HepG2 (cell line): ENCODE data around the gene IL1B. TPM values are rescaled to one million over a fixed set of nuclear protein-coding genes. Genes with fewer than 3 reads are reported as not detected.

ENCODE experiments used
- ETV5 ChIP-seq: IDR thresholded peaks from 2 replicates; pipeline ENCODE4 v1.6.1; 2018; ENCODE audit warnings: missing biosample characterization, missing genetic modification reagents, inconsistent platforms, borderline replicate concordance
- FOSL2 ChIP-seq: sonication (generic); formaldehyde crosslinking; IDR thresholded peaks from 2 replicates; pipeline ENCODE4 v1.4.0; 2020; ENCODE audit warnings: missing genetic modification reagents
- GABPA ChIP-seq, 2 experiments: IDR thresholded peaks; 2 replicates each; pipeline ENCODE4 v1.6.1; 2011 to 2016; ENCODE audit warnings: low read depth in 2 of 2, low read length in 1 of 2, missing biosample characterization in 1 of 2, missing genetic modification characterization in 1 of 2
- GATA4 ChIP-seq: sonication (generic); IDR thresholded peaks from 2 replicates; pipeline ENCODE4 v1.6.1; 2016; ENCODE audit warnings: antibody characterized with exemption, low read depth, borderline replicate concordance
- MAFF ChIP-seq: IDR thresholded peaks from 2 replicates; pipeline ENCODE4 v1.6.1; 2011; ENCODE audit warnings: low read depth, low read length, improper control_type of control experiment
- NAIF1 ChIP-seq: sonication (generic); formaldehyde crosslinking; IDR thresholded peaks from 2 replicates; pipeline ENCODE4 v1.5.0; 2020; ENCODE audit warnings: mild to moderate bottlenecking, missing genetic modification reagents, borderline replicate concordance
- PAX8 ChIP-seq: sonication (generic); formaldehyde crosslinking; IDR thresholded peaks from 2 replicates; pipeline ENCODE4 v1.8.0; 2022; ENCODE audit warnings: mild to moderate bottlenecking, missing genetic modification reagents, borderline replicate concordance
- POLR2G ChIP-seq: fragments of 200-400 bp; formaldehyde crosslinking; IDR thresholded peaks from 2 replicates; pipeline ENCODE4 v1.6.1; 2018; ENCODE audit warnings: mild to moderate bottlenecking, low read depth, low read length, moderate library complexity
- RXRB ChIP-seq: IDR thresholded peaks from 2 replicates; pipeline ENCODE4 v1.6.1; 2016; ENCODE audit warnings: borderline replicate concordance, missing genetic modification reagents, missing compliant biosample characterization
- SCMH1 ChIP-seq: sonication (generic); formaldehyde crosslinking; IDR thresholded peaks from 2 replicates; pipeline ENCODE4 v1.9.0; 2021; ENCODE audit warnings: missing genetic modification reagents, mild to moderate bottlenecking, borderline replicate concordance
- TEAD3 ChIP-seq: optimal IDR thresholded peaks from 2 replicates; pipeline ENCODE3; 2016; ENCODE audit warnings: borderline replicate concordance
- ZBTB8A ChIP-seq: sonication (generic); formaldehyde crosslinking; IDR thresholded peaks from 2 replicates; pipeline ENCODE4 v1.4.0; 2020; ENCODE audit warnings: mild to moderate bottlenecking, low read depth, missing genetic modification reagents, borderline replicate concordance
- ZKSCAN8 ChIP-seq: IDR thresholded peaks from 2 replicates; pipeline ENCODE4 v1.6.1; 2016; ENCODE audit warnings: borderline replicate concordance, missing genetic modification reagents, missing compliant biosample characterization
- ZNF446 ChIP-seq: sonication (generic); formaldehyde crosslinking; IDR thresholded peaks from 2 replicates; pipeline ENCODE4 v1.5.0; 2020; ENCODE audit warnings: mild to moderate bottlenecking, missing genetic modification reagents
- ZNF557 ChIP-seq: sonication (generic); formaldehyde crosslinking; IDR thresholded peaks from 2 replicates; pipeline ENCODE4 v1.4.0; 2020; ENCODE audit warnings: missing genetic modification reagents
- ZNF670 ChIP-seq: sonication (generic); formaldehyde crosslinking; IDR thresholded peaks from 2 replicates; pipeline ENCODE4 v1.8.0; 2022; ENCODE audit warnings: mild to moderate bottlenecking, missing genetic modification reagents, borderline replicate concordance
- ZNF782 ChIP-seq: sonication (generic); formaldehyde crosslinking; IDR thresholded peaks from 2 replicates; pipeline ENCODE4 v1.4.0; 2020; ENCODE audit warnings: missing genetic modification reagents, mild to moderate bottlenecking, borderline replicate concordance
- ZNF792 ChIP-seq: IDR thresholded peaks from 2 replicates; pipeline ENCODE4 v1.6.1; 2016
- ZNF816 ChIP-seq: sonication (generic); formaldehyde crosslinking; IDR thresholded peaks from 2 replicates; pipeline ENCODE4 v1.8.0; 2022; ENCODE audit warnings: missing genetic modification reagents, mild to moderate bottlenecking, borderline replicate concordance
- ZSCAN9 ChIP-seq: IDR thresholded peaks from 2 replicates; pipeline ENCODE4 v1.6.1; 2016; ENCODE audit warnings: borderline replicate concordance
- polyA plus RNA-seq, 8 experiments: library from polyadenylated mRNA; depleted of rRNA in 3 of 8; stranded (reverse) in 7 of 8; unstranded in 1 of 8; fragments of >200 nt; fragmentation: Illumina TruSeq in 4 of 8; extraction: Trizol in 4 of 8; gene quantifications; 2 replicates each; pipeline versions ENCODE4 v1.2.1 to v1.2.3, GENCODE V29; 2011 to 2016; ENCODE audit warnings: low read depth in 4 of 8, missing spikeins in 1 of 8, mixed read lengths in 1 of 8; ENCODE audit not compliant: insufficient read depth in 1 of 8
- total RNA-seq, 5 experiments: library from RNA; depleted of rRNA; stranded (reverse); fragments of >200 nt; fragmentation: Illumina TruSeq; extraction: Trizol; gene quantifications; 2 replicates each; pipeline ENCODE4 v1.2.3, GENCODE V29; 2016; ENCODE audit warnings: low read depth in 1 of 5
- TF ChIP-seq, protein P1 (sequence below): sonication (generic); formaldehyde crosslinking; IDR thresholded peaks from 2 replicates; pipeline ENCODE4 v1.4.0; 2020; ENCODE audit warnings: missing genetic modification reagents, borderline replicate concordance
- TF ChIP-seq, protein P2 (sequence below): sonication (generic); formaldehyde crosslinking; IDR thresholded peaks from 2 replicates; pipeline ENCODE4 v1.4.0; 2020; ENCODE audit warnings: mild to moderate bottlenecking, low read depth, missing genetic modification reagents

The IL1B gene
- total and polyA plus RNA-seq, 2 of the 13 experiments (the other 11 are each of a cell fraction or from before 2014, with no cell fraction given), result 0.18 TPM; not detected in 1

DNA sequence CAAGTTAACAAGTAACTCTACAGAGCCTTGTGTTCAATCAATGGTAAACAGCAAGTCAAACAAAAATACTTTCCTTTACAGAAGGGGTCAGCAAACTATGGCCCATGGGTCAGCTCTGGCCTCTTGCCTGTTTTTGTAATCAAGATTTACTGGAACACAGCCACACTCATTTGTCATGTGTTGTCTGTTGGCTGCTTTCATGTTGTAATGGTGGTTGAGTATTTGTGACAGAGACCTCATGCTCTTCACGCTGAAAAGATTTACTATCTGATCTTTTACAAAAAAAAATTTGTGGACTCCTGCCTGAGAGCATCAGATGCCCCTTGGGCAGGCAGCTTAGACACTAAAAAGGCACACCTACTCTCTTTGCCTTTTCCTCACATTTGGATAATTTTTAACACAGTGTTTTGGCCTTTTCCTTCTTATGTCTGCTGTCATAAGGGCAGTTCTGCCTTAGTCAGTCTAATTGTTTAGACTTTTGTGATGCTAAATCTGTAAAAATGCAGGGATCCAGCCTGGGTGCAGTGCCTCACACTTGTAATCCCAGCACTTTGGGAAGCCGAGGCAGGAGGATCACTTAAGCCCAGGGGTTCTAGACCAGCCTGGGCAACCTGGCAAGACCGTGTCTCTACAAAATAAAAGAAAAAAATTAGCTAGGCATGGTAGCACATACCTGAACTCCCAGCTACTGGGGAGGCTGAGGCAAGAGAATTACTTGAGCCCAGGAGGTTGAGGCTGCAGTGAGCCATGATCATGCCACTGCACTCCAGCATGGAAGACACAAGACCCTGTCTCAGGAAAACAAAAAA, 18.3 kb downstream of the IL1B start (continued):
- TF ChIP-seq, protein P1, sequence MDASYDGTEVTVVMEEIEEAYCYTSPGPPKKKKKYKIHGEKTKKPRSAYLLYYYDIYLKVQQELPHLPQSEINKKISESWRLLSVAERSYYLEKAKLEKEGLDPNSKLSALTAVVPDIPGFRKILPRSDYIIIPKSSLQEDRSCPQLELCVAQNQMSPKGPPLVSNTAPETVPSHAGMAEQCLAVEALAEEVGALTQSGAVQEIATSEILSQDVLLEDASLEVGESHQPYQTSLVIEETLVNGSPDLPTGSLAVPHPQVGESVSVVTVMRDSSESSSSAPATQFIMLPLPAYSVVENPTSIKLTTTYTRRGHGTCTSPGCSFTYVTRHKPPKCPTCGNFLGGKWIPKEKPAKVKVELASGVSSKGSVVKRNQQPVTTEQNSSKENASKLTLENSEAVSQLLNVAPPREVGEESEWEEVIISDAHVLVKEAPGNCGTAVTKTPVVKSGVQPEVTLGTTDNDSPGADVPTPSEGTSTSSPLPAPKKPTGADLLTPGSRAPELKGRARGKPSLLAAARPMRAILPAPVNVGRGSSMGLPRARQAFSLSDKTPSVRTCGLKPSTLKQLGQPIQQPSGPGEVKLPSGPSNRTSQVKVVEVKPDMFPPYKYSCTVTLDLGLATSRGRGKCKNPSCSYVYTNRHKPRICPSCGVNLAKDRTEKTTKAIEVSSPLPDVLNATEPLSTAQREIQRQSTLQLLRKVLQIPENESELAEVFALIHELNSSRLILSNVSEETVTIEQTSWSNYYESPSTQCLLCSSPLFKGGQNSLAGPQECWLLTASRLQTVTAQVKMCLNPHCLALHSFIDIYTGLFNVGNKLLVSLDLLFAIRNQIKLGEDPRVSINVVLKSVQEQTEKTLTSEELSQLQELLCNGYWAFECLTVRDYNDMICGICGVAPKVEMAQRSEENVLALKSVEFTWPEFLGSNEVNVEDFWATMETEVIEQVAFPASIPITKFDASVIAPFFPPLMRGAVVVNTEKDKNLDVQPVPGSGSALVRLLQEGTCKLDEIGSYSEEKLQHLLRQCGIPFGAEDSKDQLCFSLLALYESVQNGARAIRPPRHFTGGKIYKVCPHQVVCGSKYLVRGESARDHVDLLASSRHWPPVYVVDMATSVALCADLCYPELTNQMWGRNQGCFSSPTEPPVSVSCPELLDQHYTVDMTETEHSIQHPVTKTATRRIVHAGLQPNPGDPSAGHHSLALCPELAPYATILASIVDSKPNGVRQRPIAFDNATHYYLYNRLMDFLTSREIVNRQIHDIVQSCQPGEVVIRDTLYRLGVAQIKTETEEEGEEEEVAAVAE (CRISPR knock-in tag), result peak; percentile 74; the same call in 1 of the 2 replicates
- TF ChIP-seq ZSCAN9, result peak; percentile 94
- no peak for TF ChIP-seq ZNF446 (CRISPR knock-in tag)
- no peak for TF ChIP-seq NAIF1 (CRISPR knock-in tag)
- peak; percentile 76; the same call in 1 of the 2 replicates for TF ChIP-seq ETV5 (CRISPR knock-in tag)
- peak; percentile 98 for TF ChIP-seq GATA4
- TF ChIP-seq RXRB (CRISPR knock-in tag), result peak; percentile 98
- TF ChIP-seq ZNF782 (CRISPR knock-in tag), result no peak
- peak; percentile 76 for TF ChIP-seq MAFF
- peak; percentile 90; the same call in 1 of the 2 replicates for TF ChIP-seq ZNF792 (CRISPR knock-in tag)
- peak; percentile 90 for TF ChIP-seq FOSL2
- TF ChIP-seq ZNF557 (CRISPR knock-in tag), result peak; percentile 56; the same call in 1 of the 2 replicates
- TF ChIP-seq SCMH1 (CRISPR knock-in tag), result no peak
- TF ChIP-seq ZKSCAN8 (CRISPR knock-in tag), result peak; percentile 94
- TF ChIP-seq ZNF670, result peak; percentile 92
- no peak for TF ChIP-seq PAX8 (CRISPR knock-in tag)
- no peak for TF ChIP-seq ZBTB8A (CRISPR knock-in tag)
- TF ChIP-seq, protein P2, sequence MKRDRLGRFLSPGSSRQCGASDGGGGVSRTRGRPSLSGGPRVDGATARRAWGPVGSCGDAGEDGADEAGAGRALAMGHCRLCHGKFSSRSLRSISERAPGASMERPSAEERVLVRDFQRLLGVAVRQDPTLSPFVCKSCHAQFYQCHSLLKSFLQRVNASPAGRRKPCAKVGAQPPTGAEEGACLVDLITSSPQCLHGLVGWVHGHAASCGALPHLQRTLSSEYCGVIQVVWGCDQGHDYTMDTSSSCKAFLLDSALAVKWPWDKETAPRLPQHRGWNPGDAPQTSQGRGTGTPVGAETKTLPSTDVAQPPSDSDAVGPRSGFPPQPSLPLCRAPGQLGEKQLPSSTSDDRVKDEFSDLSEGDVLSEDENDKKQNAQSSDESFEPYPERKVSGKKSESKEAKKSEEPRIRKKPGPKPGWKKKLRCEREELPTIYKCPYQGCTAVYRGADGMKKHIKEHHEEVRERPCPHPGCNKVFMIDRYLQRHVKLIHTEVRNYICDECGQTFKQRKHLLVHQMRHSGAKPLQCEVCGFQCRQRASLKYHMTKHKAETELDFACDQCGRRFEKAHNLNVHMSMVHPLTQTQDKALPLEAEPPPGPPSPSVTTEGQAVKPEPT (CRISPR knock-in tag), result peak; percentile 21; the same call in 1 of the 2 replicates
- TF ChIP-seq TEAD3 (CRISPR knock-in tag), result peak; percentile 94
- TF ChIP-seq ZNF816 (CRISPR knock-in tag), result peak; percentile 93; the same call in 1 of the 2 replicates
- peak; percentile 40; the same call in 1 of the 2 replicates for TF ChIP-seq POLR2G
- no peak for TF ChIP-seq GABPA (IDR thresholded peaks at IDR 0.05; ENCODE audit: low read depth, low read length)
- TF ChIP-seq GABPA (CRISPR knock-in tag; IDR thresholded peaks at IDR 0.05; ENCODE audit: low read depth), result peak; percentile 51
